Neural crest cell (in vitro differentiated cells): ENCODE data around the gene HOXD10. TPM values are rescaled to one million over a fixed set of nuclear protein-coding genes. Genes with fewer than 3 reads are reported as not detected.

Source experiments
- DNase-seq: peaks from one replicate; pipeline ENCODE4 v3.0.0; 2021; ENCODE audit warnings: low read depth, mixed read lengths, low spot score
- H3K27ac Mint-ChIP-seq: one replicate; pipeline ENCODE4 v1.8.0; 2021; ENCODE audit warnings: mild to moderate bottlenecking, mixed read lengths; ENCODE audit not compliant: unreplicated experiment
- H3K27me3 Mint-ChIP-seq: 2 replicates; pipeline ENCODE4 v1.8.0; 2021; ENCODE audit warnings: low read depth, mild to moderate bottlenecking, mixed read lengths
- H3K36me3 Mint-ChIP-seq: 2 replicates; pipeline ENCODE4 v1.8.0; 2021; ENCODE audit warnings: low read depth, mild to moderate bottlenecking, mixed read lengths
- H3K4me1 Mint-ChIP-seq: 2 replicates; pipeline ENCODE4 v1.8.0; 2021; ENCODE audit warnings: mixed read lengths
- H3K4me3 Mint-ChIP-seq: one replicate; pipeline ENCODE4 v1.8.0; 2021; ENCODE audit warnings: mild to moderate bottlenecking, mixed read lengths
- H3K9me3 Mint-ChIP-seq: 2 replicates; pipeline ENCODE4 v1.8.0; 2021; ENCODE audit warnings: mixed read lengths
- total RNA-seq: library from RNA; stranded (reverse); gene quantifications from 2 replicates; pipeline ENCODE4 v1.2.1, GENCODE V29; 2021
- TF ChIP-seq, protein P1 (sequence below): fragments of 200-600 bp; sonication (generic); conservative IDR thresholded peaks from 2 replicates; pipeline ENCODE4 v1.5.0; 2021; ENCODE audit warnings: antibody characterized with exemption, mild to moderate bottlenecking

The HOXD10 gene
- total RNA-seq, 1 donor from 2014 or later, result not detected

- Mint-ChIP-seq H3K4me1 (peaks cover 13% of the 10 kb centered on the region), H3K4me3 (peak overlapping the region; percentile 76), H3K9me3 (no peaks in the 10 kb centered on the region), H3K27me3 (peaks cover 96% of the 10 kb centered on the region), H3K27ac (no peak overlapping the region), H3K36me3 (peaks cover 6% of the 10 kb centered on the region)
- TF ChIP-seq, protein P1, sequence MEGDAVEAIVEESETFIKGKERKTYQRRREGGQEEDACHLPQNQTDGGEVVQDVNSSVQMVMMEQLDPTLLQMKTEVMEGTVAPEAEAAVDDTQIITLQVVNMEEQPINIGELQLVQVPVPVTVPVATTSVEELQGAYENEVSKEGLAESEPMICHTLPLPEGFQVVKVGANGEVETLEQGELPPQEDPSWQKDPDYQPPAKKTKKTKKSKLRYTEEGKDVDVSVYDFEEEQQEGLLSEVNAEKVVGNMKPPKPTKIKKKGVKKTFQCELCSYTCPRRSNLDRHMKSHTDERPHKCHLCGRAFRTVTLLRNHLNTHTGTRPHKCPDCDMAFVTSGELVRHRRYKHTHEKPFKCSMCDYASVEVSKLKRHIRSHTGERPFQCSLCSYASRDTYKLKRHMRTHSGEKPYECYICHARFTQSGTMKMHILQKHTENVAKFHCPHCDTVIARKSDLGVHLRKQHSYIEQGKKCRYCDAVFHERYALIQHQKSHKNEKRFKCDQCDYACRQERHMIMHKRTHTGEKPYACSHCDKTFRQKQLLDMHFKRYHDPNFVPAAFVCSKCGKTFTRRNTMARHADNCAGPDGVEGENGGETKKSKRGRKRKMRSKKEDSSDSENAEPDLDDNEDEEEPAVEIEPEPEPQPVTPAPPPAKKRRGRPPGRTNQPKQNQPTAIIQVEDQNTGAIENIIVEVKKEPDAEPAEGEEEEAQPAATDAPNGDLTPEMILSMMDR, result no peak
- DNase-seq, result no peak
These were observed 37.9 kb upstream of the HOXD10 start for GRCh38 chr2:176078541-176079284.

- Mint-ChIP-seq H3K9me3 (no peaks in the 10 kb centered on the region), H3K4me3 (peak overlapping the region; percentile 76), H3K4me1 (peaks cover 13% of the 10 kb centered on the region), H3K27ac (no peak overlapping the region), H3K27me3 (peaks cover 96% of the 10 kb centered on the region), H3K36me3 (peaks cover 6% of the 10 kb centered on the region)
- DNase-seq, result no peak
- TF ChIP-seq, protein P1, result no peak
These were observed 37.2 kb upstream of the HOXD10 start for GRCh38 chr2:176079285-176079830.

DNA sequence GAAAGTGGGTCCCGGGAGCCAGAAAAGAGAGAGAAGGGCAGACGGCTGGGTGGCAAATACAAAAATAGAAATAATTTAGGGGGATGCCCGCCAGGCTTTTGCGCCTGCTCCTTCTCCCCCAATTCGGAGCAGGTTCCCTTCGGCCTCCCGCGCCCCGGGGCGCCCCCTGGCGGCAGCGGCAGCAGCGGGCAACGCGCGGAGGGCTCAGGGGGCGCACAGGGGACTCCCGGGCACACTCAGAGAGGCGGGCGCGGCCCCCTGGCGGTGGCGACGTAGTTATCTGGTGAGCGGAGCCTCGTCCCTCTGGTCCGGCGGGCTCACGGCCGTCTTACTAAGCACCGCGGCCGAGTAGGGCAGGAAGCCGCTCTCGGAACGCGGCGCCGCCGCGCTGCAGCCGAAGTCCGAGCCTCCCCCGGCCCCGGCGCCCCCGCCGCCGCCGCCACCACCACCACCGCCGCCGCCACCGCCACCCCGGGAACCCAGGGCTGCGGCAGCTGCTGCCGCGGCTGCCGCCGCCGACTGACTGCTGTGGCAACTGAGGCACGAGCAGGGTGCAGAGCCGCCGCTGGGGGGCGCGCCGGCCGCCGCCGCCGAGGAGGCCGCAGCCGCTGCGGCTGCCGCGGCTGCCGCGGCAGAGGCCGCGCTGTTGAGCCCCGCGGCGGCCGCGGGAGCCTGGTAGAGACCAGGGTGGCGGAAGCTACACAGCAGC, 36.6 kb upstream of the HOXD10 start:
- Mint-ChIP-seq H3K27me3 (peaks cover 96% of the 10 kb centered on the region), H3K36me3 (peaks cover 6% of the 10 kb centered on the region), H3K9me3 (no peaks in the 10 kb centered on the region), H3K27ac (no peak overlapping the region), H3K4me3 (peak overlapping the region; percentile 76), H3K4me1 (peaks cover 13% of the 10 kb centered on the region)
- TF ChIP-seq, protein P1, result peak; percentile 92
- peak; percentile 70 for DNase-seq

GRCh38 chr2:176080540-176081375, 35.8 kb upstream of the HOXD10 start:
- H3K9me3 Mint-ChIP-seq, result no peaks in the 10 kb centered on the region
- peaks cover 6% of the 10 kb centered on the region for H3K36me3 Mint-ChIP-seq
- peak overlapping the region; percentile 79 for H3K4me3 Mint-ChIP-seq
- no peak for DNase-seq
- peaks cover 13% of the 10 kb centered on the region for H3K4me1 Mint-ChIP-seq
- H3K27me3 Mint-ChIP-seq, result peaks cover 96% of the 10 kb centered on the region
- no peak overlapping the region for H3K27ac Mint-ChIP-seq
- TF ChIP-seq, protein P1, result no peak

DNA sequence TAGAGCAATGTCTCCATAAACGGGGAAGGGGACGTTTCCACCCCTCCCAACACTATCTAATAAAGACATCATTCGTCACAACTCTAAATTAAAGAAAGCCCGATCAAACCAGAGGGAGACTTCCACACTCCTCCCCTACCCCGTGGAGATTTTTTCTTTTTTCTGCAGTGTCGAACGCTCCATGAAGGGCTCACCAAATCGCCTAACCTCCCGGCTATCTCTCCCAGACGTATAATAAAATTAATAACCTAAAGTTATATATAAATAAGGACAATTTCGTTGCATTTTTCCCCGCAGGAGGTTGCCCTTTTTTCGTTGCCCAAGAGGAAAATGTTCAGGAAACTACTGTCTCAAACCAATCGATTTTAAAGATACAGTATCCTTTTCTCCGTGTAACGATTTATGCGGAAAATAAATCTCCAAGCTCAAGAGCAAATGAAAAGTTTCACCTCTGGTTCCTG, 35.2 kb upstream of the HOXD10 start:
- Mint-ChIP-seq H3K27ac (no peak overlapping the region), H3K4me3 (peak overlapping the region; percentile 79), H3K9me3 (no peaks in the 10 kb centered on the region), H3K36me3 (peaks cover 6% of the 10 kb centered on the region), H3K4me1 (peaks cover 13% of the 10 kb centered on the region), H3K27me3 (peaks cover 96% of the 10 kb centered on the region)
- TF ChIP-seq, protein P1, result no peak
- DNase-seq, result no peak
